GM23338 (cell line): ENCODE measurements around the gene TMPRSS6. TPM values are rescaled to one million over a fixed set of nuclear protein-coding genes. Genes with fewer than 3 reads are reported as not detected.
"Not testable (repeated sequence)": the region's sequence is repeated elsewhere in the genome, so short reads cannot be mapped to it uniquely, and the experiment has no call there.

Experiments used
- ATAC-seq: fragments of 200-7000 bp; cut with Tn5 transposase; 3 replicates; pipeline ENCODE4 v1.9.1; 2020
- DNase-seq: peaks from one replicate; pipeline ENCODE4 v3.0.0-alpha.2; 2015; ENCODE audit warnings: low spot score
- H2AFZ ChIP-seq: fragments of 200-600 bp; sonication (generic); 2 replicates; pipeline ENCODE4 v1.8.0; 2016; ENCODE audit warnings: antibody characterized with exemption, mild to moderate bottlenecking, moderate library complexity
- H3F3A ChIP-seq: fragments of 200-600 bp; sonication (generic); replicated peaks from 2 replicates; pipeline ENCODE4 v1.8.0; 2017; ENCODE audit warnings: antibody characterized with exemption, mixed run types, low read depth
- H3K27ac ChIP-seq: fragments of 200-600 bp; sonication (generic); 2 replicates; pipeline ENCODE4 v1.6.1; 2016; ENCODE audit warnings: low read depth
- H3K27me3 ChIP-seq: fragments of 200-600 bp; sonication (generic); 2 replicates; pipeline ENCODE4 v1.8.0; 2016; ENCODE audit warnings: mild to moderate bottlenecking, mixed run types, moderate library complexity; ENCODE audit not compliant: insufficient read depth
- H3K36me3 ChIP-seq: fragments of 200-600 bp; sonication (generic); 2 replicates; pipeline ENCODE4 v1.8.0; 2016; ENCODE audit warnings: mild to moderate bottlenecking; ENCODE audit not compliant: insufficient read depth
- H3K4me1 ChIP-seq: fragments of 200-600 bp; sonication (generic); 2 replicates; pipeline ENCODE4 v1.8.0; 2016; ENCODE audit warnings: mild to moderate bottlenecking, moderate library complexity; ENCODE audit not compliant: insufficient read depth
- H3K4me2 ChIP-seq: fragments of 200-600 bp; sonication (generic); 2 replicates; pipeline ENCODE4 v1.7.1; 2017; ENCODE audit warnings: mixed run types
- H3K4me3 ChIP-seq: fragments of 200-600 bp; sonication (generic); 2 replicates; pipeline ENCODE4 v1.6.1; 2016; ENCODE audit warnings: mixed run types
- H3K79me2 ChIP-seq: fragments of 200-600 bp; sonication (generic); replicated peaks from 2 replicates; pipeline ENCODE4 v1.8.0; 2017; ENCODE audit warnings: mild to moderate bottlenecking; ENCODE audit not compliant: insufficient read depth
- H3K9me2 ChIP-seq: fragments of 200-600 bp; sonication (generic); 2 replicates; pipeline ENCODE4 v1.8.0; 2017; ENCODE audit not compliant: insufficient read depth
- H4K20me1 ChIP-seq: fragments of 200-600 bp; sonication (generic); replicated peaks from 2 replicates; pipeline ENCODE4 v1.8.0; 2017; ENCODE audit warnings: mild to moderate bottlenecking; ENCODE audit not compliant: insufficient read depth
- H3K27ac Mint-ChIP-seq: 2 replicates; pipeline ENCODE4 v1.8.0; 2020; ENCODE audit warnings: inconsistent platforms, mild to moderate bottlenecking, moderate library complexity, mixed read lengths
- H3K27me3 Mint-ChIP-seq: 3 replicates; pipeline ENCODE4 v1.8.0; 2022; ENCODE audit warnings: low read depth, mild to moderate bottlenecking, moderate library complexity, mixed read lengths, inconsistent platforms; ENCODE audit not compliant: insufficient read depth, poor library complexity
- H3K36me3 Mint-ChIP-seq: 3 replicates; pipeline ENCODE4 v1.8.0; 2021; ENCODE audit warnings: low read depth, mild to moderate bottlenecking, inconsistent platforms, moderate library complexity, mixed read lengths
- H3K4me1 Mint-ChIP-seq: 3 replicates; pipeline ENCODE4 v1.8.0; 2020; ENCODE audit warnings: mild to moderate bottlenecking, inconsistent platforms, mixed read lengths
- H3K4me3 Mint-ChIP-seq: 3 replicates; pipeline ENCODE4 v1.8.0; 2021; ENCODE audit warnings: moderate library complexity, mild to moderate bottlenecking, inconsistent platforms, mixed read lengths
- H3K9me3 Mint-ChIP-seq: 3 replicates; pipeline ENCODE4 v1.8.0; 2020; ENCODE audit warnings: moderate library complexity, mild to moderate bottlenecking, inconsistent platforms, mixed read lengths
- CREB1 ChIP-seq: fragments of 250-450 bp; sonication (Bioruptor Pico); IDR thresholded peaks from 2 replicates; pipeline ENCODE4 v1.5.0; 2020; ENCODE audit warnings: low read depth, mild to moderate bottlenecking, moderate library complexity
- ETS1 ChIP-seq: IDR thresholded peaks from 2 replicates; pipeline ENCODE4 v1.6.1; 2016; ENCODE audit warnings: antibody characterized with exemption
- EZH2 ChIP-seq: fragments of 200-600 bp; sonication (generic); IDR thresholded peaks from one replicate; pipeline ENCODE4 v1.8.0; 2017; ENCODE audit warnings: antibody characterized with exemption, mild to moderate bottlenecking, low read depth; ENCODE audit not compliant: unreplicated experiment
- ZNF462 ChIP-seq: fragments of 250-450 bp; sonication (Bioruptor Pico); IDR thresholded peaks from 2 replicates; pipeline ENCODE4 v1.5.0; 2020; ENCODE audit warnings: mild to moderate bottlenecking, moderate library complexity
- polyA plus RNA-seq: library from polyadenylated mRNA; unstranded; fragments of >200 nt; fragmentation: Nextera tagmentation; extraction: Ambion mirVana; gene quantifications from 2 replicates; pipeline ENCODE4 v1.2.1, GENCODE V29; 2016
- total RNA-seq: library from RNA; depleted of rRNA; stranded (reverse); fragments of >200 nt; shearing (Covaris generic); gene quantifications from 2 replicates; pipeline ENCODE4 v1.2.3, GENCODE V29; 2014

Gene TMPRSS6
- total and polyA plus RNA-seq, 2 experiments from 2014 or later, result 0.13 TPM; not detected in 1

- TF ChIP-seq ETS1 (no peak), CREB1 (CRISPR knock-in tag) (no peak)
Measured at GRCh38 chr22:37072673-37073072, 36.8 kb downstream of the TMPRSS6 start (continued).

- H3K9me3 Mint-ChIP-seq, H3K4me1 ChIP-seq: not testable (repeated sequence)
- H3K27me3 Mint-ChIP-seq, result peaks cover 48% of the 10 kb centered on the region
Measured at GRCh38 chr22:37071850-37072592, 37.5 kb downstream of the TMPRSS6 start.

GRCh38 chr22:37070744-37071143 is 38.8 kb downstream of the TMPRSS6 start:
- Histone ChIP-seq H3K9me2 (0 out of 2 replicates have a peak, but pooled peaks cover 8% of the 10 kb centered on the region), H3K79me2 (no peaks in the 10 kb centered on the region), H3K4me1 (peaks cover 5% of the 10 kb centered on the region; the same call in 1 of the 2 replicates), H3K4me2 (no peak overlapping the region), H3F3A (no peaks in the 10 kb centered on the region), H3K27ac (no peak overlapping the region), H3K36me3 (no peaks in the 10 kb centered on the region), H4K20me1 (no peaks in the 10 kb centered on the region), H3K27me3 (peaks cover 65% of the 10 kb centered on the region), H3K4me3 (no peak overlapping the region), H2AFZ (no peak overlapping the region)
- Mint-ChIP-seq H3K4me3 (no peak overlapping the region), H3K36me3 (peaks cover 2% of the 10 kb centered on the region; the same call in 1 of the 3 replicates), H3K27me3 (peaks cover 51% of the 10 kb centered on the region), H3K9me3 (no peaks in the 10 kb centered on the region; the same call in 2 of the 3 replicates), H3K4me1 (peaks cover 7% of the 10 kb centered on the region; the same call in 2 of the 3 replicates), H3K27ac (no peak overlapping the region)
- no peak for DNase-seq
- TF ChIP-seq ETS1, result no peak
- no peak for ATAC-seq

More at GRCh38 chr22:37071850-37072592, 37.5 kb downstream of the TMPRSS6 start:
- H3K27ac Mint-ChIP-seq, H3K4me2 ChIP-seq, H4K20me1 ChIP-seq, ATAC-seq, H3F3A ChIP-seq, DNase-seq, H3K36me3 Mint-ChIP-seq, H2AFZ ChIP-seq, H3K79me2 ChIP-seq, H3K4me3 Mint-ChIP-seq, H3K4me3 ChIP-seq, H3K36me3 ChIP-seq, H3K4me1 Mint-ChIP-seq, H3K27ac ChIP-seq, H3K9me2 ChIP-seq: not testable (repeated sequence)
- peaks cover 70% of the 10 kb centered on the region for H3K27me3 ChIP-seq

GRCh38 chr22:37070334-37070733 is 39.2 kb downstream of the TMPRSS6 start:
- Mint-ChIP-seq H3K4me1 (peaks cover 7% of the 10 kb centered on the region; the same call in 2 of the 3 replicates), H3K27me3 (peaks cover 48% of the 10 kb centered on the region), H3K36me3 (peaks cover 2% of the 10 kb centered on the region; the same call in 1 of the 3 replicates), H3K4me3 (no peak overlapping the region), H3K27ac (no peak overlapping the region), H3K9me3 (no peaks in the 10 kb centered on the region; the same call in 2 of the 3 replicates)
- DNase-seq (no peak), ATAC-seq (no peak)
- H3K4me2 ChIP-seq, result no peak overlapping the region
- H3K4me1 ChIP-seq, result peaks cover 5% of the 10 kb centered on the region; the same call in 1 of the 2 replicates
- no peaks in the 10 kb centered on the region for H4K20me1 ChIP-seq
- no peaks in the 10 kb centered on the region for H3K36me3 ChIP-seq
- no peak overlapping the region for H3K4me3 ChIP-seq
- H2AFZ ChIP-seq, result no peak overlapping the region
- H3K27me3 ChIP-seq, result peaks cover 65% of the 10 kb centered on the region
- H3K9me2 ChIP-seq, result 0 out of 2 replicates have a peak, but pooled peaks cover 8% of the 10 kb centered on the region
- H3K79me2 ChIP-seq, result no peaks in the 10 kb centered on the region
- H3F3A ChIP-seq, result no peaks in the 10 kb centered on the region
- no peak overlapping the region for H3K27ac ChIP-seq
- TF ChIP-seq ZNF462 (CRISPR knock-in tag) (no peak), EZH2 (no peak), CREB1 (CRISPR knock-in tag) (no peak)
